ENCODE measurements around the gene KCNG4. TPM values are rescaled to one million over a fixed set of nuclear protein-coding genes. Genes with fewer than 3 reads are reported as not detected.
A peak's percentile ranks its signal among the peaks of the same experiment; 100 is the strongest.

Gene KCNG4
- total and polyA plus RNA-seq, 2 donors from 2014 or later = not detected

- Histone ChIP-seq H3K27ac (ENCODE audit: low read depth in 2 of 2, low read length in 2 of 2) (no peak overlapping the region), H3K4me3 (ENCODE audit: low read length in 3 of 3) (no peak overlapping the region), H3K4me1 (ENCODE audit: control insufficient read depth in 2 of 3, insufficient read depth in 2 of 3, low read depth in 1 of 3, low read length in 3 of 3) (no peaks in the 10 kb centered on the region), H3K36me3 (ENCODE audit: control insufficient read depth in 2 of 3, insufficient read depth in 3 of 3, low read length in 3 of 3) (no peaks in the 10 kb centered on the region), H3K9ac (ENCODE audit: low read length in 3 of 3) (no peak overlapping the region), H3K9me3 (ENCODE audit: control insufficient read depth in 2 of 3, insufficient read depth in 1 of 3, low read length in 3 of 3) (no peaks in the 10 kb centered on the region), H3K27me3 (ENCODE audit: control insufficient read depth, insufficient read depth, low read length) (no peaks in the 10 kb centered on the region)
- intact Hi-C loops (cut with DNase I) = no loop called here
- FAIRE-seq = no peak
- peak in 1 of 5 donors; percentile 22 for DNase-seq
- TF ChIP-seq CTCF (IDR thresholded peaks at IDR 0.05; ENCODE audit: borderline replicate concordance, extremely low read depth, insufficient read depth) = no peak
Observed at GRCh38 chr16:84255050-84255810, 15.4 kb upstream of the KCNG4 start.

- no peak for DNase-seq
- Histone ChIP-seq H3K4me3 (ENCODE audit: low read length in 3 of 3) (no peak overlapping the region), H3K9me3 (ENCODE audit: control insufficient read depth in 2 of 3, insufficient read depth in 1 of 3, low read length in 3 of 3) (no peaks in the 10 kb centered on the region), H3K9ac (ENCODE audit: low read length in 3 of 3) (no peak overlapping the region), H3K27me3 (ENCODE audit: control insufficient read depth, insufficient read depth, low read length) (no peaks in the 10 kb centered on the region), H3K27ac (ENCODE audit: low read depth in 2 of 2, low read length in 2 of 2) (no peak overlapping the region), H3K36me3 (ENCODE audit: control insufficient read depth in 2 of 3, insufficient read depth in 3 of 3, low read length in 3 of 3) (no peaks in the 10 kb centered on the region), H3K4me1 (ENCODE audit: control insufficient read depth in 2 of 3, insufficient read depth in 2 of 3, low read depth in 1 of 3, low read length in 3 of 3) (no peaks in the 10 kb centered on the region)
- FAIRE-seq = no peak
- intact Hi-C loops (cut with DNase I) = no loop called here
- no peak for TF ChIP-seq CTCF (IDR thresholded peaks at IDR 0.05; ENCODE audit: borderline replicate concordance, extremely low read depth, insufficient read depth)
Observed at GRCh38 chr16:84254062-84254461, 14.2 kb upstream of the KCNG4 start.

- no peak overlapping the region for H3K27ac ChIP-seq (ENCODE audit: low read depth in 2 of 2, low read length in 2 of 2)
- H3K4me1 ChIP-seq (ENCODE audit: control insufficient read depth in 2 of 3, insufficient read depth in 2 of 3, low read depth in 1 of 3, low read length in 3 of 3) = no peaks in the 10 kb centered on the region
- H3K9ac ChIP-seq (ENCODE audit: low read length in 3 of 3) = no peak overlapping the region
- TF ChIP-seq CTCF (IDR thresholded peaks at IDR 0.05; ENCODE audit: borderline replicate concordance, extremely low read depth, insufficient read depth) = no peak
- DNase-seq (peak in 1 of 5 donors; percentile 16), FAIRE-seq (no peak)
- no peak overlapping the region for H3K4me3 ChIP-seq (ENCODE audit: low read length in 3 of 3)
- H3K27me3 ChIP-seq (ENCODE audit: control insufficient read depth, insufficient read depth, low read length) = no peaks in the 10 kb centered on the region
- intact Hi-C loops (cut with DNase I) = no loop called here
- no peaks in the 10 kb centered on the region for H3K36me3 ChIP-seq (ENCODE audit: control insufficient read depth in 2 of 3, insufficient read depth in 3 of 3, low read length in 3 of 3)
- H3K9me3 ChIP-seq (ENCODE audit: control insufficient read depth in 2 of 3, insufficient read depth in 1 of 3, low read length in 3 of 3) = no peaks in the 10 kb centered on the region
Observed at GRCh38 chr16:84253173-84253572, 13.4 kb upstream of the KCNG4 start.
